ENCODE data around the gene NT5M.

The NT5M gene

GRCh38 chr17:17328251-17328650 lies 25.1 kb downstream of the NT5M start:
- no peak for DNase-seq (ENCODE audit: low read depth, low spot score)
- no peak overlapping the region for H3K27ac ChIP-seq

DNA sequence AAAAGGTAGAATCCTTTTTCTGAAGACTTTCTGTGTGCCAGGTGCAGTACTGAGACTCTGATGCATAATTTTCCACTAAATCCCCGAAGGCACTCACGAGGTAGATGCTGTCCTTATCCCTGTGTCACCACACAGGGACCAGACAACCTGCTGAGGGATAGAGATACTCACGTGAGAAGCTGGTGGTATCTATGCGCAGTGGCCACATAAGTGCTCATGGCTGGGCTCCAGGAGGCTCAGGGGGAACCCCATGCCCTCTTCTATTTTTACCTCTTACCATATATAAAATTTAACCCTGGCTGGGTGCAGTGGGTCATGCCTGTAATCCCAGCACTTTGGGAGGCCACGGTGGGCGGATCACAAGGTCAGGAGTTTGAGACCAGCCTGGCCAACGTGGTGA lies 38.3 kb downstream of the NT5M start:
- DNase-seq (ENCODE audit: low read depth, low spot score): no peak
- H3K27ac ChIP-seq: no peak overlapping the region

- DNase-seq (ENCODE audit: low read depth, low spot score): no peak
- H3K27ac ChIP-seq: no peak overlapping the region
These were observed 39.2 kb downstream of the NT5M start for GRCh38 chr17:17342242-17342945.

- DNase-seq (ENCODE audit: low read depth, low spot score): no peak
- H3K27ac ChIP-seq: no peak overlapping the region
These were observed 40.1 kb downstream of the NT5M start for GRCh38 chr17:17343160-17343735.

GRCh38 chr17:17343896-17344506 lies 40.8 kb downstream of the NT5M start:
- no peak for DNase-seq (ENCODE audit: low read depth, low spot score)
- no peak overlapping the region for H3K27ac ChIP-seq

DNA sequence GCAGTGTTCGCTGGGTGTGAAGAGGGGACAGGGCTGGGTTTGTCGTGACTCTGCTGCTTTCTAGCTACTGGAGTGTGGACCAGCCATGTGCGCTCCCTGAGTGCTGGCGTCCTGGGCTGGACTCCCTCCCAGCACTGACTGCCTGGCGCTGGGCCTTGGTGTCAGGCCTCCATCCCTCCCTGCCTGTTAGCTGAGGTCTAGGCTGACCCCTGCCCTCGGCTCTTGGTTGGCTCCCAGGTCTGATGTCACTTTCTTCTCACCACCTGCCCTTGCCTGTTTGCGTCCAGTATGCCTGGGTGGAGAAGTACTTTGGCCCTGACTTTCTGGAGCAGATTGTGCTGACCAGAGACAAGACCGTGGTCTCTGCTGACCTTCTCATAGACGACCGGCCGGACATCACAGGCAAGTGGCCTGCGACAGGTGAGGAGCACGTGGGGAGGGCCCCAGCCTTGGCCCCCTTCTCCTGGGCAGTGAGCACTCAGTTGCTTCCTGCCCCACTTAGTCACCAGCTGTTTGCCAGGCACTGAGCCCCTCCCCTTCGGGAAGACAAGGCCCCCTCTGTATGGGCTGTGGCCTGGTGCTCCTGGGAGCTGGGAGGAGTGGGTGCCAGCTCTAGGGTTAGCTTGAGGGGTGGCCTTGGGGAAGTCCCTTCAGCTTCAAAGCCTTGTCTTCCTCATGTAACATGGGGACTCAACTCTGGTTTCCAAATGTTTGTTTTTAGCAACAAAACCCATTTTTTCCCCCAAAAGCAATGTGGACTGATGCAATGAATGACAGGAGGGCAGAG lies 41.5 kb downstream of the NT5M start:
- DNase-seq (ENCODE audit: low read depth, low spot score): no peak
- no peak overlapping the region for H3K27ac ChIP-seq

DNA sequence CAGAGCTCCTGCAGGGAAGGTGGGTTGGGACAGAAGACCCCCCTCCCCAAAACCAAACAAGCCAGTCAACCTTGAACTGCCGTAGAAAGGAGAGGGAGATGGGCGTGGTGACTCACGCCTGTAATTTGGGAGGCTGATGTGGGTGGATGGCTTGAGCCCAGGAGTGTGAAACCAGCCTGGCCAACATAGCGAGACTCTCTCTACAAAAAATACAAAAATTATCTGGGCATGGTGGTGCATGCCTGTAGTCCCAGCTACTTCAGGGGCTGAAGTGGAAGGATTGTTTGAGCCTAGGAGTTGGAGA lies 42.1 kb downstream of the NT5M start:
- DNase-seq (ENCODE audit: low read depth, low spot score): no peak
- no peak overlapping the region for H3K27ac ChIP-seq

- DNase-seq (ENCODE audit: low read depth, low spot score): no peak
- H3K27ac ChIP-seq: no peak overlapping the region
These were observed 42.7 kb downstream of the NT5M start for GRCh38 chr17:17345686-17346427.

GRCh38 chr17:17346428-17347233 lies 43.5 kb downstream of the NT5M start:
- DNase-seq (ENCODE audit: low read depth, low spot score): no peak
- H3K27ac ChIP-seq: no peak overlapping the region

GRCh38 chr17:17347234-17347955 lies 44.2 kb downstream of the NT5M start:
- H3K27ac ChIP-seq: no peak overlapping the region

DNA sequence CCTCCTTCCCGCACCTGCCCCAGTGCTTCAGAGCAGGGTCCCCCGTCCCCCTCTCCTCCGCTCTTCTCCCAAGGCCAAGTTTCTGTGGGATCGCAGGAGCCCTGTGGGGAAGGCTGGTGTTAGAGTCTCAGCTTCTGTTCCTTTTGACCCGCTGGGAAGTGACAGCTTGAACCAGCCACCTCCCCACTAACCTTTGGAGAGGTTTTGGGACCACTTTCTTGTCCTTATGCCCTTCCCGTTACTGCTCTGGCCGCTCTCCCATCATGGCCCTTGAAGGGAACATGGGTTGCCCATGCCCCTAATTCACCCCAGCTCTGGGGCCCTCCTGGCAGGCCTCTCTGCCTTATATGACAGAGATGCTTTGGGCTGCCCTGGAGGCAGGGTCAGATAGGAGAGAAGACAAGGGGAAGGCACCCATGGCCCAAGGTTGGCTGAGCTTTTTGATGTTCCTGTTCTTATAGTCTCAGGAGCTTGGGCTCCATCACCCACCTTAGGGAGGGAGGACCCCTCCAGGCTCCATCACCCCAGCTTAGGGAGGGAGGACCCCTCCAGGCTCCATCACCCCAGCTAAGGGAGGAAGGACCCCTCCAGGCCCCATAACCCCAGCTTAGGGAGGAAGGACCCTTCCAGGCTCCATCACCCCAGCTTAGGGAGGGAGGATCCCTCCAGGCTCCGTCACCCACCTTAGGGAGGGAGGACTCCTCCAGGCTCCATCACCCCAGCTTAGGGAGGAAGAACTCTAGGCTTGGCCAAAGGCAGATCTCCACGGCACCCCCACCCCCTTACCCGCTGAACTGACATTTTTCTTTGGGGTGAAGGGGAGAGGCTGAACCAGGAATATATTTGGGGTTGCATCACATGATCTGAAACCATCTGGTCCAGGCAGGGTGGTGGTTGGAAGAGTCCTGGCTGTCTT lies 45.0 kb downstream of the NT5M start:
- no peak for DNase-seq (ENCODE audit: low read depth, low spot score)
- no peak overlapping the region for H3K27ac ChIP-seq

More at GRCh38 chr17:17347234-17347955, 44.2 kb downstream of the NT5M start:
- DNase-seq (ENCODE audit: low read depth, low spot score): no peak

GRCh38 chr17:17348872-17349723 lies 45.9 kb downstream of the NT5M start:
- no peak for DNase-seq (ENCODE audit: low read depth, low spot score)
- no peak overlapping the region for H3K27ac ChIP-seq

DNA sequence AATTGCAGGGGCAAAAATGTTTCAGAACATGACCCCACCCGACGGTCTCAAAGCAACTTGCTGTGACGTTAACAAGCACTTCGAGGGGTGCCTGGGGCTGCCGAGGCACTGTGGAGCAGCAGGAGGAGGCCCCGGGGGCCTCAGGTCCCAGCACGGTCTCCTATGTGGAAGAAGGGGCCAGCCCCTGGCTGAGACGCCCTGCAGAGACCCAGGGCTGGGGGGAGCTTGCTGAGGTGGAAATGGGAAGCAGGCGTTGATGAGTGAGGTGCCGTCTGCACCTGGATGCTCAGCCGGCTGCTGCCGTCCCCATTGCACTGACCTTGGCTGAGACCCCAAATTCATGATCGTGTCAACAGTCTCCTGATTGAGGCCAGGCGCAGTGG lies 46.5 kb downstream of the NT5M start:
- DNase-seq (ENCODE audit: low read depth, low spot score): no peak
- no peak overlapping the region for H3K27ac ChIP-seq

DNA sequence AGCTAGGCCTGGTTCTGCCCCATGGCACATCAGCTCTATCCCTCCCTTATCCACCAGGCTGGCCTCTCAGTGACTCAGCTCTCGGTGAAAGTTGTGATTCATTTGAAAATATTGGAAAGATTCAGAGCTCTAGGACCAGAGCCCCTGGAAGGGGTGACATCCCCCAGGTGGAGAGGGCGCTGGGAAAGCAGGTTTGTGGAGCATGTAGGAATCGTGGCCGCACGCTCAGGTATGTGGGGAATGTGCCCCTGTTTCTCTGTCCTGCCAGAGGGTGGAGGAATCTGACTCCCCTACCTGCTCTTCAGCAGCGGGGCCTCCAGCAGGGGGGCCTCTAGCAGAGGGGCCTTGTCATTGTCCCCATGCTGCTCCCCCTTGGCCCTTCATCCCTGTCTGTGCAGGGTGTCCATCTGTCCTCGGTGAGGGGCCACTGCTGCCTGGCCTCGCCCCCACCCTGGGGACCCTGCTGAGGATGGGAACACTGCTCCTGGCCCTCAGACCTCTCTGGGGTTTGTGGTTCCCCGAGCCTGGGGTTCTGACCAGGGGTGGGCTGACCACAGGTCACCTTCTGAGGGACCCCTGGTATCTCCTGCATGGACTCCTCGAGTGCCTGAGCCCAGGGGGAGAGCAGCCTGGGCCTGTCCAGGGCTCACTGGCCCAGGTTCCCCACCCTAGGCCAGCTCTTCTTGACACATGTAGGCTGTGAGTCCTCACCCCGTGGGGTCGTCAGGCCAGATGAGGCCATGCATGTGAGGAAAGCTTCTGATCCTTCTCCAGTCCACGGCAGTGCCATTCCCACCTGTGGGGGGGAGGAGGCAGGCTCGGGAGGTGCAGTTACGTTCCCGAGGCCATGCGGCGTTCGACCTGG lies 47.5 kb downstream of the NT5M start:
- no peak overlapping the region for H3K27ac ChIP-seq
- no peak for DNase-seq (ENCODE audit: low read depth, low spot score)

DNA sequence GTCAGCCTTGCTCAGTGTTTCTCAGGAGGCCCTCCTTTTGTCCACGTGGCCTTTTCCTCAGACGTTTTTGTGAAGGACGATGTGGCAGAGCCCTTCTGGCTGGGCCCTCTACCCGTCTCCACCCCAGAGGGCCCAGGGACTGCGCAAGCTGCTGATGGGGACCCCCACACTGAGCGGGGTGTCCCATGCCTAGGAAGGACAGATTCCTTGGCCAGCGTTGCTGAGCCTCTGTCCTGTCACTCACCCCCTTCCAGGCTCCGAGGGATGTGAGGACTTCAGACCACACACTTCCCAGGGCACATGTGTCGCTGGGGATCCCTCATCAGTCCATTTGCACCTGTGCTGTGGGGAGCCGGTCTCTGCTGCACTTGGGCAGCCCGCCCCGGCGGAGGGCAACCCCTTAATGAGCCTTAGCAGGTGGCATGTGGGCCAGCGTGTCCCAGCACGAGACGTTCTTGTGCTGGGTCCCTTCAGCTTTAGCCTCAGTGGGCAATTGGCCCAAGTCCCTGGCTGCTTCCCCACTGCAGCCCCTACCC lies 48.3 kb downstream of the NT5M start:
- no peak for DNase-seq (ENCODE audit: low read depth, low spot score)
- H3K27ac ChIP-seq: no peak overlapping the region
